ENCODE results near the gene FAM32A. TPM values are rescaled to one million over a fixed set of nuclear protein-coding genes. Genes with fewer than 3 reads are reported as not detected.

FAM32A gene
- polyA plus RNA-seq, 3 donors: 92.2 to 245 (median 219) TPM

DNA sequence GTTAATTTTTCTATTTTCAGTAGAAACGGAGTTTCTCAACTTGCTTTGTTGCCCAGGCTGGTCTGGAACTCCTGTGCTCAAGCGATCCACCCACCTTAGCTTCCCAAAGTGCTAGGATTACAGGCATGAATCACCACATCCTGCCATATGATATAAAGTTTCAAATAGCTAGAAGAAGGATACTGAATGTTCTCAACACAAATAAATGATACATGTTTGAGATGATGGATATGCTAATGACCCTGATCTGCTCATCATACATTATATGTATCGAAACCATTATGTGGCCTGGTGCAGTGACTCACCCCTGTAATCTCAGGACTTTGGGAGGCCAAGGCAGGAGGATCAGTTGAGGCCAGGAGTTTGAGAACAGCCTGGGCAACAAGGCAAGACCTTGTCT is 23.4 kb upstream of the FAM32A start:
- H3K4me3 Mint-ChIP-seq: no peak overlapping the region

DNA sequence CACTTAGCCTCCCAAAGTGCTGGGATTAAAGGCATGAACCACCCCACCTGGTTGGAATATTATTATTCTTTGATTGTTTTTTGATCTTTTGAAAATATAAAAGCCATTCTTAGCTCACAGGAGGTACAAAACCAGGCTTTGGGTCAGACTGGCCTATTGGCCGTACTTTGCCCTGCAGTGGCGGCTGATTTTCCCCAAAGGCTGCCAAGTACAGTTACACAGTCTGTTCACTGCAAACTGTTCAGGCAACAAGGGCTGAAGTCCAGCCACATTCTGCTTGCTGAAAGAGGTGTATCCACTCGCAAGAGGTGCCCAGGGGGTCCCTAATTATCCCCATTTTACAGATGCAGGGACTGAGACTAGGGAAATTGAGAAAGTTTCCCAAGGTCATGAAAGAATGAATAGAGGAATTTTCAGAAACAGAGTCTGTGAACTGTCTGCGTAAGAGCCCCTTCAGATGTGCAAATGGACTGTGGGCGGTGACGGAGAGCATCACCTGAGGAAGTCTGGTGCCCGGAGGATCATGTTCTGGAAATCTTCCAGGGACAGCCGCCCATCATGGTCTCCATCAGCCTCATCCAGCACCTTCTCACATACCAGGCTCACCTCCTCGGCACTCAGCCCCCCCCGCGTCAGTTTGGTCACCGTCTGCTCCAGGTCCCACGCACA is 20.9 kb upstream of the FAM32A start:
- H2AFZ ChIP-seq (ENCODE audit: insufficient read depth, low read depth, low read length, poor library complexity, severe bottlenecking): no peak overlapping the region
- no peak for DNase-seq
- intact Hi-C loops (cut with micrococcal nuclease): no loop called here
- H3K4me2 ChIP-seq (replicated peaks; ENCODE audit: extremely low read depth, low read length, poor library complexity, severe bottlenecking): no peak overlapping the region
- no peaks in the 10 kb centered on the region for H3K27me3 ChIP-seq (ENCODE audit: control insufficient read depth in 2 of 2, insufficient read depth in 2 of 2, low read length in 2 of 2)
- no peaks in the 10 kb centered on the region for H3K36me3 Mint-ChIP-seq
- H3K4me3 Mint-ChIP-seq: no peak overlapping the region
- no peaks in the 10 kb centered on the region for H3K36me3 ChIP-seq (replicated peaks in 1 of 2; ENCODE audit: control insufficient read depth in 1 of 2, insufficient read depth in 2 of 2, low read length in 2 of 2)
- H3K27ac Mint-ChIP-seq: no peak overlapping the region
- no peak overlapping the region for H3K27ac ChIP-seq (ENCODE audit: low read depth in 1 of 2, low read length in 2 of 2)
- H3K9ac ChIP-seq (ENCODE audit: insufficient read depth, low read length, poor library complexity, severe bottlenecking): no peak overlapping the region
- peaks cover 31% of the 10 kb centered on the region for H3K4me1 Mint-ChIP-seq
- peaks cover 0 to 9% (median 6%) of the 10 kb centered on the region in 7 donors for H3K9me3 Mint-ChIP-seq
- no peaks in the 10 kb centered on the region for H4K20me1 ChIP-seq (ENCODE audit: insufficient read depth, low read length)
- WGBS (ENCODE audit: insufficient coverage): 96% methylated on average over 12 of the region's 13 CpGs
- TF ChIP-seq, protein P1, sequence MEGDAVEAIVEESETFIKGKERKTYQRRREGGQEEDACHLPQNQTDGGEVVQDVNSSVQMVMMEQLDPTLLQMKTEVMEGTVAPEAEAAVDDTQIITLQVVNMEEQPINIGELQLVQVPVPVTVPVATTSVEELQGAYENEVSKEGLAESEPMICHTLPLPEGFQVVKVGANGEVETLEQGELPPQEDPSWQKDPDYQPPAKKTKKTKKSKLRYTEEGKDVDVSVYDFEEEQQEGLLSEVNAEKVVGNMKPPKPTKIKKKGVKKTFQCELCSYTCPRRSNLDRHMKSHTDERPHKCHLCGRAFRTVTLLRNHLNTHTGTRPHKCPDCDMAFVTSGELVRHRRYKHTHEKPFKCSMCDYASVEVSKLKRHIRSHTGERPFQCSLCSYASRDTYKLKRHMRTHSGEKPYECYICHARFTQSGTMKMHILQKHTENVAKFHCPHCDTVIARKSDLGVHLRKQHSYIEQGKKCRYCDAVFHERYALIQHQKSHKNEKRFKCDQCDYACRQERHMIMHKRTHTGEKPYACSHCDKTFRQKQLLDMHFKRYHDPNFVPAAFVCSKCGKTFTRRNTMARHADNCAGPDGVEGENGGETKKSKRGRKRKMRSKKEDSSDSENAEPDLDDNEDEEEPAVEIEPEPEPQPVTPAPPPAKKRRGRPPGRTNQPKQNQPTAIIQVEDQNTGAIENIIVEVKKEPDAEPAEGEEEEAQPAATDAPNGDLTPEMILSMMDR (IDR thresholded peaks at IDR 0.05): no peak
- peaks cover 16 to 43% of the 10 kb centered on the region in 2 donors for H3K4me1 ChIP-seq (ENCODE audit: control insufficient read depth in 1 of 2, insufficient read depth in 2 of 2, low read length in 2 of 2)
- peaks cover 0 to 1% (median 0%) of the 10 kb centered on the region in 3 donors for H3K27me3 Mint-ChIP-seq (ENCODE audit: low read depth in 3 of 3)
- H3K9me3 ChIP-seq (replicated peaks in 1 of 2; ENCODE audit: control insufficient read depth in 1 of 2, insufficient read depth in 1 of 2, low read length in 2 of 2): peaks cover 0 to 6% of the 10 kb centered on the region in 2 donors
- no peak overlapping the region for H3K4me3 ChIP-seq (replicated peaks in 1 of 3; ENCODE audit: low read depth in 2 of 3, low read length in 3 of 3)
- H3K79me2 ChIP-seq (ENCODE audit: insufficient read depth, low read length): no peaks in the 10 kb centered on the region

More for the DNA sequence above, 23.4 kb upstream of the FAM32A start:
- Histone ChIP-seq H4K20me1 (ENCODE audit: insufficient read depth, low read length) (no peaks in the 10 kb centered on the region), H2AFZ (ENCODE audit: insufficient read depth, low read depth, low read length, poor library complexity, severe bottlenecking) (no peak overlapping the region), H3K9me3 (replicated peaks in 1 of 2; ENCODE audit: control insufficient read depth in 1 of 2, insufficient read depth in 1 of 2, low read length in 2 of 2) (no peaks in the 10 kb centered on the region), H3K9ac (ENCODE audit: insufficient read depth, low read length, poor library complexity, severe bottlenecking) (no peak overlapping the region), H3K4me1 (ENCODE audit: control insufficient read depth in 1 of 2, insufficient read depth in 2 of 2, low read length in 2 of 2) (peaks cover 9 to 39% of the 10 kb centered on the region in 2 donors), H3K4me2 (replicated peaks; ENCODE audit: extremely low read depth, low read length, poor library complexity, severe bottlenecking) (no peak overlapping the region), H3K27ac (ENCODE audit: low read depth in 1 of 2, low read length in 2 of 2) (no peak overlapping the region), H3K79me2 (ENCODE audit: insufficient read depth, low read length) (no peaks in the 10 kb centered on the region), H3K27me3 (ENCODE audit: control insufficient read depth in 2 of 2, insufficient read depth in 2 of 2, low read length in 2 of 2) (no peaks in the 10 kb centered on the region), H3K4me3 (replicated peaks in 1 of 3; ENCODE audit: low read depth in 2 of 3, low read length in 3 of 3) (no peak overlapping the region), H3K36me3 (replicated peaks in 1 of 2; ENCODE audit: control insufficient read depth in 1 of 2, insufficient read depth in 2 of 2, low read length in 2 of 2) (peaks cover 11 to 14% of the 10 kb centered on the region in 2 donors)
- no CpG with 5 or more reads among the region's 3 CpGs for WGBS (ENCODE audit: insufficient coverage)
- DNase-seq: no peak
- H3K27ac Mint-ChIP-seq: peak overlapping the region in 1 of 7 donors; percentile 69
- peaks cover 12 to 14% of the 10 kb centered on the region in 2 donors for H3K36me3 Mint-ChIP-seq
- peaks cover 31% of the 10 kb centered on the region for H3K4me1 Mint-ChIP-seq
- peaks cover 0 to 3% (median 0%) of the 10 kb centered on the region in 3 donors for H3K27me3 Mint-ChIP-seq (ENCODE audit: low read depth in 3 of 3)
- TF ChIP-seq, protein P1 (IDR thresholded peaks at IDR 0.05): no peak
- intact Hi-C loops (cut with micrococcal nuclease): no loop called here
- peaks cover 0 to 3% (median 0%) of the 10 kb centered on the region in 7 donors for H3K9me3 Mint-ChIP-seq
